Muscle layer of colon (tissue), 2 donors: Measurements from ENCODE around the gene DOCK4.

Source experiments
- H3K27ac ChIP-seq: one replicate; pipeline ENCODE4 v1.7.0; 2013; ENCODE audit warnings: low read depth, mild to moderate bottlenecking, low read length, moderate library complexity
- H3K27me3 ChIP-seq, 2 donors: one replicate each; pipeline ENCODE4 v1.7.0; 2013; ENCODE audit warnings: low read length in 2 of 2, mild to moderate bottlenecking in 2 of 2; ENCODE audit not compliant: insufficient read depth in 2 of 2, control insufficient read depth in 1 of 2
- H3K36me3 ChIP-seq: one replicate; pipeline ENCODE4 v1.7.0; 2013; ENCODE audit warnings: mild to moderate bottlenecking, low read length; ENCODE audit not compliant: insufficient read depth
- H3K4me1 ChIP-seq: one replicate; pipeline ENCODE4 v1.7.0; 2013; ENCODE audit warnings: mild to moderate bottlenecking, low read length; ENCODE audit not compliant: insufficient read depth
- H3K4me3 ChIP-seq, 2 donors: one replicate each; pipeline ENCODE4 v1.7.0; 2013; ENCODE audit warnings: low read length in 2 of 2, low read depth in 1 of 2, mild to moderate bottlenecking in 1 of 2, moderate library complexity in 1 of 2
- H3K9ac ChIP-seq: one replicate; pipeline ENCODE4 v1.7.0; 2013; ENCODE audit warnings: low read length
- H3K9me3 ChIP-seq: one replicate; pipeline ENCODE4 v1.7.0; 2013; ENCODE audit warnings: mild to moderate bottlenecking, low read length
- donor health status: abdominal sarcoma.
- donor health status: Adenocarcinoma of cecum.

DOCK4 gene

DNA sequence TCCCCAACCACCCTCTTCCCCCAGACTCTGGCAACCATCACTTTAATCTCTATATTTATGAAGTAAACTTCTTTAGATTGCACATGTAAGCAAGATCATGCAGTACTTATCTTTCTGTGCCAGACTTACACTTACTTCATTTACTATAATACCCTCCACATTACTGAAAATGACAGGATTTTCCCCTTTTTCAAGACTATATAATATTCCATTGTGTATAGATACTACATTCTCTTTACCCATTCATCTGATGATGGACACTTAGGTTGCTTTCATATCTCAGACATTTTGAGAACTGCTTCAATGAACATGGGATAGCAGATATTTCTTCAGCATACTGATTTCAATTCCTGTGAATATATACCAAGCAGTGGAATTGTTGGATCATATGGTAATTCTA lies 4.4 kb downstream of the DOCK4 start:
- H3K4me3 ChIP-seq: no peak overlapping the region
- H3K9me3 ChIP-seq: no peaks in the 10 kb centered on the region
- H3K27ac ChIP-seq: no peak overlapping the region

DNA sequence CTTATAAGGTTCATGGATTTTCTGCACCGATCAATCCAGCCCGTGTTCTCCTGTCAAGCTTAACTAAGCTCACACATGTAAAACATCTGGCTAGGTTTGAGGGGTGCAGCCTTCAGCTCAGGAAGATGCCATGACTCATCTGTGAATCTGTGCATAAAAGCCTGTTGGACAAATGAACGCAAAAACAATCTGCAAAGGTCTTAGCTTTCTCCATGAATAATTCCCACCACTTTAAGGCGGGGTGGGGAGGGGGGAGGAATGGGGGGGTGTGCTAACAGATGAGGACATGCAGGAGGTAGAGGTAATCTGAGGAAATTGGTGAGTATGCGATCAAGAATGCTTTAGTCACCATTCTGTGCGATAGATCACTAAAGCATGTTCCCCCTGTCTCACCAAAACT lies 4.8 kb downstream of the DOCK4 start:
- no peak overlapping the region for H3K27ac ChIP-seq
- peaks cover 14% of the 10 kb centered on the region for H3K4me1 ChIP-seq
- no peak overlapping the region for H3K4me3 ChIP-seq
- H3K27me3 ChIP-seq: no peaks in the 10 kb centered on the region
- no peak overlapping the region for H3K9ac ChIP-seq
- H3K36me3 ChIP-seq: no peaks in the 10 kb centered on the region
- no peaks in the 10 kb centered on the region for H3K9me3 ChIP-seq

More for the DNA sequence above, 4.4 kb downstream of the DOCK4 start:
- no peaks in the 10 kb centered on the region for H3K36me3 ChIP-seq
- no peak overlapping the region for H3K9ac ChIP-seq
- H3K27me3 ChIP-seq: no peaks in the 10 kb centered on the region
- H3K4me1 ChIP-seq: peaks cover 14% of the 10 kb centered on the region

DNA sequence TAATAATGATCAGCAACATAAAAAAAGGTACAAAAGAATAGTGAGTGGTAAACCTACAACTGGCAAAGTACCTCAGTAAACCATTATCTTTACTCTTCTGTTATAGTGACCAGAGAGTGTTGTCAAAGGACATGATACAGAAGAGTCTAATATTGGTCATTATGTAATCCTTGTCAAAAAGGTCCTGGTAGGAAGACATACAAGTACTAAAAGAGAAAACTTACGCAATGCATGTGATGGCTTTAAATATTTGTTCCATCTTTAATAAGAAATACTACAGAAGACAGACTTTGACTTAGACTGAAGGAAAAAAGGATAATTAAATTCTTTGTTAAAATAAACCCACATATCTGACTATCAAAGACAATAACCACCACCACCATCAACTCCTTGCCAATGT lies 6.5 kb downstream of the DOCK4 start:
- no peak overlapping the region for H3K9ac ChIP-seq
- no peaks in the 10 kb centered on the region for H3K36me3 ChIP-seq
- H3K27ac ChIP-seq: no peak overlapping the region
- H3K9me3 ChIP-seq: no peaks in the 10 kb centered on the region
- H3K4me3 ChIP-seq: no peak overlapping the region
- H3K4me1 ChIP-seq: peaks cover 14% of the 10 kb centered on the region
- H3K27me3 ChIP-seq: no peaks in the 10 kb centered on the region

DNA sequence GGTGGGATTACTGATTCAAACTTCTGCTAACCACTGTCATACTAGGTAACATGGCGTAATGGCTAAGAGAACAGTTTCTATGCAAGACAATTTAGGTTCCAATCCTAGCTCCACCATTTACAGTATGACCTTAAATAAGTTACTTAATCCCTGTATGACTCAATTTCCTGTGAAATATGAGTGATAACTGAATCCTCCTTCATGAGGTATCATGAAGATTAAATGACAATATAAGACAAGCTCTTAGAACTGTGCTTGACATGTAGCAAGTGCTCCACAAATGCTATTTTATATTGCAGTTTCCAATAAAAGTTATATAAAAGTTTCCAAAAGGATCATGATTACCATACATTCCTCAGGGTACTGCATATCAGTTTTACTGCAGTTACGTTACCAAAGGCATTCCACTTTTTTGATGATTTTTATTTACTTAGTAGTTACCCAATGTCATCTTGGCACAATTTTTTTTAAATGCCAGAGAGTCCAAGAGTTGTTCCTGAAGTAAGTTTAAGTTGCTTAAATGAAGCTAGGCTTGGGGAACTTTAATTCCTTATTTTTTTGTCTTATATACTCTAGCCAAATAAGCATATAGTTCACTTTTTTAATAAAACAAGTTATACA lies 7.1 kb downstream of the DOCK4 start:
- H3K9ac ChIP-seq: no peak overlapping the region
- H3K36me3 ChIP-seq: no peaks in the 10 kb centered on the region
- H3K27ac ChIP-seq: no peak overlapping the region
- no peak overlapping the region for H3K4me3 ChIP-seq
- H3K4me1 ChIP-seq: peaks cover 9% of the 10 kb centered on the region
- H3K27me3 ChIP-seq: no peaks in the 10 kb centered on the region
- H3K9me3 ChIP-seq: no peaks in the 10 kb centered on the region

DNA sequence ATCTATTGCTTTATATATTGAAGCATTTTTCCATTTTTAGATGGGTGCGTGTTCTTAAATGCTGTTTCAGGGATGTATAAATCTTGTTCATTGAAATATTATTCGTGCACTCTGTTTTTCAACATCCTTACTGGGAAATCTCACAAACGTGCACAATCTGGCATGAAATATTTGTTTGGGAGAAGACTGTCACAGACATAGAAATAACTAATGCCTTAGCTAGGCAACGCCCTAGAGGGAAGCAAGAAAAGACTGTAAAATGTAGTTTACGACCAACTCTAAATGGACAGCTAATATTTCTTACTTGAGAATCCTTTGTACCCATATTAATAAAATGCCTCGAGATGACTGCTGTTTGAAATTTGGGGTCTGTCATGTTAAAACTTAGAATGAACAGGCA lies 8.9 kb downstream of the DOCK4 start:
- Histone ChIP-seq H3K27ac (no peak overlapping the region), H3K27me3 (no peaks in the 10 kb centered on the region), H3K4me1 (peaks cover 8% of the 10 kb centered on the region), H3K9me3 (no peaks in the 10 kb centered on the region), H3K4me3 (no peak overlapping the region), H3K9ac (no peak overlapping the region), H3K36me3 (no peaks in the 10 kb centered on the region)

DNA sequence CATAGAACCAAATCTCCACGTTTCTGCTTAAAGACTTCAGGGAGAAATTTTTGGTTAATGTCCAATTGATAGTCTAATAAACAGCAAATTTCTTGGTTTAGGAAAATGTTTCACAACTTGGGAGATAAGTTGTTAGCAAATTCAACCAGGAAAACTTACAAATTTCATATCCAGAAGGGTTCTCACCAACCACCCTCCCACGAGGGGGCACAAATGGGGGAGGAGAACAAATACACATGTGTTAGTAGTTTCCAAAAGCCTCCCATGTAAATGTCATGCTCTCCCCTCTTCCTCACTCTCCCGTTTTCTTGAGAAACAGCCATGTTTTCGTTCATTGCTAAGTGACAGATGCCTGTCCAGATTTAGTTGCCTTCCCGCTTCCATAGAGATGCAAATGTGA lies 10.5 kb downstream of the DOCK4 start:
- H3K4me1 ChIP-seq: peaks cover 11% of the 10 kb centered on the region
- H3K27ac ChIP-seq: no peak overlapping the region
- no peak overlapping the region for H3K9ac ChIP-seq
- H3K27me3 ChIP-seq: no peaks in the 10 kb centered on the region
- H3K9me3 ChIP-seq: no peaks in the 10 kb centered on the region
- no peak overlapping the region for H3K4me3 ChIP-seq
- H3K36me3 ChIP-seq: no peaks in the 10 kb centered on the region

DNA sequence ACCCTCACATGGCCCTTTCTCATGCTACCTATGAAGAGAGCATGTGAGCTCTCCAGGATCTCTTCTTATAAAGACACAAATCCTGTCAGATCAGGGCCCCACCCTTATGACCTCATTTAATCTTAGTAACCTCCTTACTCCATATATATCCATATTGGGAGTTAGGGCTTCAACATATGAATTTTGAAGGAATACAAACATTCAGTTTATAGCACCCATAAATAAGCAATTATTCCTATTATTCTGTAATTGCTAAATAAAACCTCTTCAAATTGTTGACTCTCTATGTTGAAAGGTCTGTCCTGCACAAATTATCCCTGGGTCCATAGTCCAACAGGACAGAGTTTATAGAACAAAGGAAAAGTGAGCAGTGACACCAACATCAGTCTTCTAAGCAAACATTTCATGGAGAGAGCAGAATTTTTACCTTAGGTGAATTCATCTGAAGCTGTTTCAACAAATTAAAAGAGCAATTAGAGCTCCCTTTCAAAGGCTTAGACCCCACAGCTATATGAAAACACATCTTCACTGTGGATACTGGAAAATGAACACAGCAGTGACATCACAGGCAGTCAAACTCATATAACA lies 12.2 kb downstream of the DOCK4 start:
- Histone ChIP-seq H3K4me3 (no peak overlapping the region), H3K36me3 (no peaks in the 10 kb centered on the region), H3K27me3 (no peaks in the 10 kb centered on the region), H3K9me3 (no peaks in the 10 kb centered on the region), H3K27ac (no peak overlapping the region), H3K4me1 (peaks cover 11% of the 10 kb centered on the region), H3K9ac (no peak overlapping the region)

DNA sequence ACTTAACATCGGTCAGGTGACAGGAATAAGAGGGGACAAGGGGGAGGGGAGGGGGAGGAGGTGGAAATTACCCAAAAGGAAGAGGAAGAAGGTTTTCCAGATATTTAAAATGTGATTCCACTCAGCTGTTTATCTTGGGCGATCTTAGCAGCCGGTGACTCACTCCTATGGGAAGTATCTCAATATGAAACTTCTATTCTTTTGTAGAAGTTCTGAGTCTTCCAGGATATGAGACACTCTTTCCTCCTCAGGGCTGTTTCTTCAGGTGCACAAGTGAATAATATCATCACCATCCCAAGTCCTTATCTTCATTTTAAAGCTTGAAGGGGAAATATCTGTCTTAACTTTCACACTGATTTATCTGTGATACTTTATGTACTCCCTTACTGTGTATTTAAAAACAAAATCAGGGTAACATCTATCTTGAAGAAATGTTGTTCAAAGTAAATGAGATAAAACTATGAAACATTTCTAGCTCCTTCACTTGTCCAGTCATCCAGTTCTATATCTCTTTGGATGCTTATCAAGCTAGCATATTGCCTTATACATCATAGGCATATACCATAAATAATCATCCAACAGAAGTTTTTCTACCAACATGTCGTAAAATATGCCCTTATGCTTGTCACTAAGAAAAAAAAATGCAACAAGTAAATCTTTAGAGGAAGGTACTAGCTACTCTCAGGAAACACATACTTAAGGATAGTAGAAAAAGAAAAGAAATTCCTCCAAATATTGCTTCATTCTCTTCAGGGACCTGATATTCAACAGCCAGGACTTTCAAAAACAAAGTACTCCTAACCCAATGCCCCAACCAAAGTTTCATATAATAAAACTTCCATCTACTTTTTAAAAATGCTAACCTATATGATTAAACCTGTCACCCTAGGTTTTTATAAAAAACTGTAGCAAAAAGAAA lies 13.7 kb downstream of the DOCK4 start:
- H3K4me1 ChIP-seq: peaks cover 11% of the 10 kb centered on the region
- no peaks in the 10 kb centered on the region for H3K27me3 ChIP-seq
- H3K4me3 ChIP-seq: no peak overlapping the region
- no peak overlapping the region for H3K27ac ChIP-seq
- H3K9ac ChIP-seq: no peak overlapping the region
- H3K36me3 ChIP-seq: no peaks in the 10 kb centered on the region
- H3K9me3 ChIP-seq: no peaks in the 10 kb centered on the region

DNA sequence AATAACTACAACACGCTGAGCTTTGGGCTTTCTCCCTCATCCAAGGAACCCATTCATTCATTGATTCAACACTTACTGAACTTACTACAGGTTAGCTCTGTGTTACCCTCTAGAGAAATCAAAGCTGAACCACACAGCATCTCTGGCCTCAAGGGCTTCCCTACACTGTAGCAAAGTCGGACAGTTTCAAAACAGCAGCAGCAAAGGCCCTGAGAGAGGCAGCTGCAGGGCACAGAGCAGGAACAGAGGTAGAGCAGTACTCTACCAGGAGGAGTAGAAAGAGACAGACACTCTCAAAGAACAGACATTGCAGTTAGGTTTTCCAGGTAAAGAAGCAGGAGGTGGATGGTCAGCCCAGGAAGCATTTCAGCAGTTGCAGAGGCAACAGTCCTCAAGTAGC lies 16.1 kb downstream of the DOCK4 start:
- Histone ChIP-seq H3K36me3 (no peaks in the 10 kb centered on the region), H3K9me3 (no peaks in the 10 kb centered on the region), H3K4me3 (no peak overlapping the region), H3K27ac (no peak overlapping the region), H3K9ac (no peak overlapping the region), H3K27me3 (no peaks in the 10 kb centered on the region), H3K4me1 (peaks cover 17% of the 10 kb centered on the region)

DNA sequence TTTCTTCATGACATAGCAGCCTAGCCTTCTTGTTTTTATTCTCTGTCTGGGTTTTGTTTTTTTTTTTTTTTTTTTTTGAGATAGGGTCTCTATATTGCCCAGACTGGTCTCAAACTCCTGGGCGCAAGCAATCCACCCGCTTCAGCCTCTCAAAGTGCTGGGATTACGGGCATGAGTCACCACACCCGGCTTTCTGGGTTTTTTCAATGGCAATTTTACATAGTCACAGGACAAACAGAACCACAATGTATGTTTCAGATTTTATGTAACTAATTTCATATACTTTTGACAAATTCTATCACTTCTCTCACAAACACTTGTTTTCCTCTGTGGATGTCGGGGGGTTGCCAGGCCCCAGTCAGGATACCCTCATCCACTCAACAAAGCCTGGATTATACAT lies 16.5 kb downstream of the DOCK4 start:
- H3K9ac ChIP-seq: no peak overlapping the region
- peaks cover 21% of the 10 kb centered on the region for H3K4me1 ChIP-seq
- H3K4me3 ChIP-seq: no peak overlapping the region
- H3K36me3 ChIP-seq: no peaks in the 10 kb centered on the region
- H3K9me3 ChIP-seq: no peaks in the 10 kb centered on the region
- H3K27me3 ChIP-seq: no peaks in the 10 kb centered on the region
- no peak overlapping the region for H3K27ac ChIP-seq

DNA sequence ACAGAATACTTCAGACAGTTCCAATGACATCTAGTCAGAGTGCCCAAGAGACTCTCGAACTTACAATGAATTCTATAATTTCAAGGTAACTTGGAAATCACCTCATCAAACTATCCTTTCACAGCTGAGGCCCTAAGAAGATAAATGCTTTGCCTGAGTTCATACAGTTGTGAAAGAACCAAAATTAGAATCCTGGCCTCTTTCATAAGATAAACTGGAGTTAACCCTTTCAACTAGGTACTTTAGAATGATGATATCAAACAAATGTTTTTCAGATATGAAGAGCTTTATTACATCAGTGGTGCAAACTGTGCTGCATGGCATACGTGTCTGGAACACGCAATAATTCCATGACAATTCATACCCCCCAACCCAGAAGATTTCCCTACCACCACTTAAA lies 17.9 kb downstream of the DOCK4 start:
- Histone ChIP-seq H3K9me3 (no peaks in the 10 kb centered on the region), H3K9ac (no peak overlapping the region), H3K4me3 (no peak overlapping the region), H3K27ac (no peak overlapping the region), H3K36me3 (no peaks in the 10 kb centered on the region), H3K27me3 (no peaks in the 10 kb centered on the region), H3K4me1 (peaks cover 23% of the 10 kb centered on the region)
